HL-60 (cell line): ENCODE measurements around the gene ADAMTS17.

Experiments used
- DNase-seq, 2 experiments: peaks; one replicate each; pipeline ENCODE4 v3.0.0-alpha.2; 2010 to 2020; ENCODE audit warnings: low read depth in 1 of 2, low spot score in 1 of 2
- H3K27ac ChIP-seq: fragments of 250-450 bp; sonication (Bioruptor Pico); replicated peaks from 2 replicates; pipeline ENCODE4 v1.5.1; 2020; ENCODE audit warnings: mild to moderate bottlenecking, moderate library complexity
- H3K27me3 ChIP-seq: fragments of 250-450 bp; sonication (Bioruptor Pico); 2 replicates; pipeline ENCODE4 v1.5.1; 2021; ENCODE audit warnings: mild to moderate bottlenecking, moderate library complexity; ENCODE audit not compliant: insufficient read depth, poor library complexity, severe bottlenecking
- H3K4me3 ChIP-seq: replicated peaks from 2 replicates; pipeline ENCODE4 v1.5.1; 2011; ENCODE audit warnings: mild to moderate bottlenecking, control low read depth, low read length; ENCODE audit not compliant: insufficient read depth
- GABPA ChIP-seq: IDR thresholded peaks from 2 replicates; pipeline ENCODE4 v1.6.1; 2012; ENCODE audit warnings: low read depth
- POLR2AphosphoS5 ChIP-seq: IDR thresholded peaks from 2 replicates; pipeline ENCODE4 v1.6.1; 2012; ENCODE audit warnings: low read depth
- SPI1 ChIP-seq: IDR thresholded peaks from 2 replicates; pipeline ENCODE4 v1.6.1; 2012; ENCODE audit warnings: low read depth, mild to moderate bottlenecking, borderline replicate concordance
- TF ChIP-seq, protein P1 (sequence below): IDR thresholded peaks from 2 replicates; pipeline ENCODE4 v1.6.1; 2012; ENCODE audit warnings: low read depth; ENCODE audit not compliant: insufficient replicate concordance
- TF ChIP-seq, protein P2 (sequence below): IDR thresholded peaks from one replicate; pipeline ENCODE4 v1.5.1; 2011; ENCODE audit warnings: low read length, control low read depth, inconsistent platforms; ENCODE audit not compliant: insufficient read depth

ADAMTS17 gene

DNA sequence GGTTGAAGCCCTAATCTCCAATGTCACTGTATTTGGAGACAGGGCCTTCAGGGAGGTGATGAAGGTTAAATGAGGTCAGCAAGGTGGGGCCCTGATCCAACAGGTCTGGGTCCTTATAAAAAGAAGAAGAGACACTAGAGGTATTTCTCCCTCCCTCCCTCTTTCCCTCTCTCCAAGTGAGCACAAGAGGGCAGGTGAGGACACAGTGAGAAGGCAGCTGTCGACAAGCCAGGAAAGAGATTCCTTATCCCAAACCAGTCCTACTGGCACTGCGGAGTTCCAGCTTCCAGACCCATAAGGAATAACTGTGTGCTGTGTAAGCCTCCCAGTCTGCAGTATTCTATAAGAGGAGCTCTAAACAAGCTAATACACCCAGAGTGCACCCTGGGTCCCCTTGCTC lies 134.7 kb downstream of the ADAMTS17 start:
- no peak for TF ChIP-seq GABPA
- TF ChIP-seq SPI1, result no peak
- TF ChIP-seq, protein P1, sequence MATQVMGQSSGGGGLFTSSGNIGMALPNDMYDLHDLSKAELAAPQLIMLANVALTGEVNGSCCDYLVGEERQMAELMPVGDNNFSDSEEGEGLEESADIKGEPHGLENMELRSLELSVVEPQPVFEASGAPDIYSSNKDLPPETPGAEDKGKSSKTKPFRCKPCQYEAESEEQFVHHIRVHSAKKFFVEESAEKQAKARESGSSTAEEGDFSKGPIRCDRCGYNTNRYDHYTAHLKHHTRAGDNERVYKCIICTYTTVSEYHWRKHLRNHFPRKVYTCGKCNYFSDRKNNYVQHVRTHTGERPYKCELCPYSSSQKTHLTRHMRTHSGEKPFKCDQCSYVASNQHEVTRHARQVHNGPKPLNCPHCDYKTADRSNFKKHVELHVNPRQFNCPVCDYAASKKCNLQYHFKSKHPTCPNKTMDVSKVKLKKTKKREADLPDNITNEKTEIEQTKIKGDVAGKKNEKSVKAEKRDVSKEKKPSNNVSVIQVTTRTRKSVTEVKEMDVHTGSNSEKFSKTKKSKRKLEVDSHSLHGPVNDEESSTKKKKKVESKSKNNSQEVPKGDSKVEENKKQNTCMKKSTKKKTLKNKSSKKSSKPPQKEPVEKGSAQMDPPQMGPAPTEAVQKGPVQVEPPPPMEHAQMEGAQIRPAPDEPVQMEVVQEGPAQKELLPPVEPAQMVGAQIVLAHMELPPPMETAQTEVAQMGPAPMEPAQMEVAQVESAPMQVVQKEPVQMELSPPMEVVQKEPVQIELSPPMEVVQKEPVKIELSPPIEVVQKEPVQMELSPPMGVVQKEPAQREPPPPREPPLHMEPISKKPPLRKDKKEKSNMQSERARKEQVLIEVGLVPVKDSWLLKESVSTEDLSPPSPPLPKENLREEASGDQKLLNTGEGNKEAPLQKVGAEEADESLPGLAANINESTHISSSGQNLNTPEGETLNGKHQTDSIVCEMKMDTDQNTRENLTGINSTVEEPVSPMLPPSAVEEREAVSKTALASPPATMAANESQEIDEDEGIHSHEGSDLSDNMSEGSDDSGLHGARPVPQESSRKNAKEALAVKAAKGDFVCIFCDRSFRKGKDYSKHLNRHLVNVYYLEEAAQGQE, result no peak
- TF ChIP-seq POLR2AphosphoS5, result no peak
- TF ChIP-seq, protein P2, sequence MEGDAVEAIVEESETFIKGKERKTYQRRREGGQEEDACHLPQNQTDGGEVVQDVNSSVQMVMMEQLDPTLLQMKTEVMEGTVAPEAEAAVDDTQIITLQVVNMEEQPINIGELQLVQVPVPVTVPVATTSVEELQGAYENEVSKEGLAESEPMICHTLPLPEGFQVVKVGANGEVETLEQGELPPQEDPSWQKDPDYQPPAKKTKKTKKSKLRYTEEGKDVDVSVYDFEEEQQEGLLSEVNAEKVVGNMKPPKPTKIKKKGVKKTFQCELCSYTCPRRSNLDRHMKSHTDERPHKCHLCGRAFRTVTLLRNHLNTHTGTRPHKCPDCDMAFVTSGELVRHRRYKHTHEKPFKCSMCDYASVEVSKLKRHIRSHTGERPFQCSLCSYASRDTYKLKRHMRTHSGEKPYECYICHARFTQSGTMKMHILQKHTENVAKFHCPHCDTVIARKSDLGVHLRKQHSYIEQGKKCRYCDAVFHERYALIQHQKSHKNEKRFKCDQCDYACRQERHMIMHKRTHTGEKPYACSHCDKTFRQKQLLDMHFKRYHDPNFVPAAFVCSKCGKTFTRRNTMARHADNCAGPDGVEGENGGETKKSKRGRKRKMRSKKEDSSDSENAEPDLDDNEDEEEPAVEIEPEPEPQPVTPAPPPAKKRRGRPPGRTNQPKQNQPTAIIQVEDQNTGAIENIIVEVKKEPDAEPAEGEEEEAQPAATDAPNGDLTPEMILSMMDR, result no peak
- Histone ChIP-seq H3K27ac (no peak overlapping the region), H3K4me3 (no peak overlapping the region), H3K27me3 (no peaks in the 10 kb centered on the region)
- DNase-seq, result no peak

DNA sequence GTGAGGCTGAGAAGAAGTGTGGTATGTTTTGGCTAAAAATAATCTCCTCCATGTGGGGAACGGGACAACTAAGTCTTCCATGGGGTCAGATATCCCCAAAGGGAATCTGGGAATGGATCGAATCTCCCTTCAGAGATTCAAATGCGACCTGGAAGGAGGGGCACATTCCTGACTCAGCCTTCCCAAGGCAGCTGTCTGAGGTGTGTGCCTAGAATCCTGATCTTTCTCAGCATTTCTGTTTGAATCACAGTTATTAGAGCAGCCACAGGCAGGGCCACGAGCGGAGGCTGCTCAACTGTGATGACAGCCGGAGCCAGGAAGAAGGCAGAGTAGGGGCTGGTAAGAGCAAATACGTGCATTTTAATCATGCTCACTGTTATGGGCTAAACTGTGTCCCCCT lies 135.1 kb downstream of the ADAMTS17 start:
- H3K27ac ChIP-seq, result no peak overlapping the region
- no peak overlapping the region for H3K4me3 ChIP-seq
- TF ChIP-seq GABPA, result no peak
- TF ChIP-seq, protein P2, result no peak
- no peak for TF ChIP-seq POLR2AphosphoS5
- no peak for TF ChIP-seq SPI1
- TF ChIP-seq, protein P1, result no peak
- no peak for DNase-seq
- no peaks in the 10 kb centered on the region for H3K27me3 ChIP-seq

DNA sequence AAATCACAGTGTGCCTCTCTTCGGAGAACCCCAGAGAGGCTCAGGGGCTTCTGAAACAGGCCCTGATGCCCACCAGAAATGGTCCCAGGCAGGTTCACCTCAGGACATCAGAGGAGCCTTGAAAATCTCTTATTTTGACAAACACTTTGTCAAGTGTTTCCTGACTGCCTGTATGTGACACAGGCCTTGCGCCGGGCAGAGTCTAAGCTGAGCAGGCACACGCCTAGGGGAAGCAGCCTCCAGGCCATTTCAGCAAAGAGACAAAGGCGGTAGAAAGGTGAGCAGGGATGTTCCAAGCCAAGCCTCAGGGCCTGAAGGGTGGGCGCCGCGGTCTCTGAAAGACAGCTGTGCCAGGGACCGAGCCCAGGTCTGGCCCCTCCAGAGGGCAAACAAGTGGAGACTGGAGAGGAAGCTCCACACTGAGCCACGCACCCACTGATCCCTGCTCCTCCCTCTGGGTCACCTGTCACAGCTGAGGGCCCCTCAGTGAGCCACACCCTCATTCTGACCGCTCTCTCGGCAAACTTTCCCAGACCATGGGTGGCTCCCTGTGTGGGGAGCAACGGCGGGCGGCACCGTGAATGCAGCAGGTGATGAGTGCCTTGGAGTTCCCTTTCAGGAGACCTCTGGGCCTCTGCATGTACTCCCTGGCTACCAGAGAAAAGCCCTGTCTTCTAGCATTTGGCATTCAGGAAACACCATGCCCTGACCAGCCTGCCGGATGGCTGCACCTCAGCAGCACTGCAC lies 136.1 kb downstream of the ADAMTS17 start:
- no peak for DNase-seq
- H3K27me3 ChIP-seq, result no peaks in the 10 kb centered on the region
- no peak overlapping the region for H3K4me3 ChIP-seq
- H3K27ac ChIP-seq, result no peak overlapping the region
- TF ChIP-seq POLR2AphosphoS5 (no peak), SPI1 (no peak), GABPA (no peak)
- TF ChIP-seq, protein P2, result no peak
- TF ChIP-seq, protein P1, result no peak
